ENCODE data around the gene ATP1A1.

- TF ChIP-seq, protein P1, sequence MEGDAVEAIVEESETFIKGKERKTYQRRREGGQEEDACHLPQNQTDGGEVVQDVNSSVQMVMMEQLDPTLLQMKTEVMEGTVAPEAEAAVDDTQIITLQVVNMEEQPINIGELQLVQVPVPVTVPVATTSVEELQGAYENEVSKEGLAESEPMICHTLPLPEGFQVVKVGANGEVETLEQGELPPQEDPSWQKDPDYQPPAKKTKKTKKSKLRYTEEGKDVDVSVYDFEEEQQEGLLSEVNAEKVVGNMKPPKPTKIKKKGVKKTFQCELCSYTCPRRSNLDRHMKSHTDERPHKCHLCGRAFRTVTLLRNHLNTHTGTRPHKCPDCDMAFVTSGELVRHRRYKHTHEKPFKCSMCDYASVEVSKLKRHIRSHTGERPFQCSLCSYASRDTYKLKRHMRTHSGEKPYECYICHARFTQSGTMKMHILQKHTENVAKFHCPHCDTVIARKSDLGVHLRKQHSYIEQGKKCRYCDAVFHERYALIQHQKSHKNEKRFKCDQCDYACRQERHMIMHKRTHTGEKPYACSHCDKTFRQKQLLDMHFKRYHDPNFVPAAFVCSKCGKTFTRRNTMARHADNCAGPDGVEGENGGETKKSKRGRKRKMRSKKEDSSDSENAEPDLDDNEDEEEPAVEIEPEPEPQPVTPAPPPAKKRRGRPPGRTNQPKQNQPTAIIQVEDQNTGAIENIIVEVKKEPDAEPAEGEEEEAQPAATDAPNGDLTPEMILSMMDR (IDR thresholded peaks at IDR 0.05; ENCODE audit: low read length), result no peak
- TF ChIP-seq EZH2 (IDR thresholded peaks at IDR 0.05; ENCODE audit: borderline replicate concordance, low read length), result no peak
These were observed 25.9 kb upstream of the ATP1A1 start for GRCh38 chr1:116346943-116347673.
